Upper lobe of right lung (tissue), 1 donor: ENCODE results near the gene GPR158. TPM values are rescaled to one million over a fixed set of nuclear protein-coding genes. Genes with fewer than 3 reads are reported as not detected.

Source experiments
- ATAC-seq: fragments of 200-7000 bp; cut with Tn5 transposase; one replicate; pipeline ENCODE4 v1.9.1; 2020; ENCODE audit warnings: mild to moderate bottlenecking, moderate library complexity
- DNase-seq: peaks from one replicate; pipeline ENCODE4 v3.0.0-alpha.2; 2020
- H3K27ac ChIP-seq: fragments of 200-600 bp; one replicate; pipeline ENCODE4 v1.8.0; 2022
- H3K27me3 ChIP-seq: fragments of 200-600 bp; one replicate; pipeline ENCODE4 v1.8.0; 2022; ENCODE audit warnings: mild to moderate bottlenecking
- H3K36me3 ChIP-seq: fragments of 200-600 bp; one replicate; pipeline ENCODE4 v1.8.0; 2022
- H3K4me1 ChIP-seq: fragments of 200-600 bp; one replicate; pipeline ENCODE4 v1.8.0; 2022
- H3K4me3 ChIP-seq: fragments of 200-600 bp; one replicate; pipeline ENCODE4 v1.8.0; 2022; ENCODE audit warnings: mild to moderate bottlenecking
- H3K9me3 ChIP-seq: fragments of 200-600 bp; one replicate; pipeline ENCODE4 v1.8.0; 2022
- intact Hi-C: fragments of 100-400 bp; cut with DNase I; formaldehyde crosslinking; loops from one replicate; pipeline ENCODE4 v1.11.0; 2022
- total RNA-seq: library from RNA; stranded (reverse); fragmentation: NEBNext Ultra II Directional; extraction: Animal tissue kit (Norgen Biotek cat#: 25700); gene quantifications from one replicate; pipeline ENCODE4 v1.2.1, GENCODE V29; 2021
- TF ChIP-seq, protein P1 (sequence below): fragments of 200-600 bp; IDR thresholded peaks from one replicate; pipeline ENCODE4 v1.8.0; 2022; ENCODE audit warnings: antibody characterized with exemption
- donor health status: DM: no; HTN: yes; CAD: no; lungs with severe emphysema.

The GPR158 gene
- total RNA-seq, 1 donor from 2014 or later = not detected

GRCh38 chr10:25175527-25176420 lies 973 bp downstream of the GPR158 start:
- Histone ChIP-seq H3K27me3 (peaks cover 51% of the 10 kb centered on the region), H3K4me3 (peak overlapping the region; percentile 53), H3K27ac (no peak overlapping the region), H3K9me3 (no peaks in the 10 kb centered on the region), H3K4me1 (peaks cover 9% of the 10 kb centered on the region), H3K36me3 (no peaks in the 10 kb centered on the region)
- DNase-seq = peak; percentile 66
- TF ChIP-seq, protein P1, sequence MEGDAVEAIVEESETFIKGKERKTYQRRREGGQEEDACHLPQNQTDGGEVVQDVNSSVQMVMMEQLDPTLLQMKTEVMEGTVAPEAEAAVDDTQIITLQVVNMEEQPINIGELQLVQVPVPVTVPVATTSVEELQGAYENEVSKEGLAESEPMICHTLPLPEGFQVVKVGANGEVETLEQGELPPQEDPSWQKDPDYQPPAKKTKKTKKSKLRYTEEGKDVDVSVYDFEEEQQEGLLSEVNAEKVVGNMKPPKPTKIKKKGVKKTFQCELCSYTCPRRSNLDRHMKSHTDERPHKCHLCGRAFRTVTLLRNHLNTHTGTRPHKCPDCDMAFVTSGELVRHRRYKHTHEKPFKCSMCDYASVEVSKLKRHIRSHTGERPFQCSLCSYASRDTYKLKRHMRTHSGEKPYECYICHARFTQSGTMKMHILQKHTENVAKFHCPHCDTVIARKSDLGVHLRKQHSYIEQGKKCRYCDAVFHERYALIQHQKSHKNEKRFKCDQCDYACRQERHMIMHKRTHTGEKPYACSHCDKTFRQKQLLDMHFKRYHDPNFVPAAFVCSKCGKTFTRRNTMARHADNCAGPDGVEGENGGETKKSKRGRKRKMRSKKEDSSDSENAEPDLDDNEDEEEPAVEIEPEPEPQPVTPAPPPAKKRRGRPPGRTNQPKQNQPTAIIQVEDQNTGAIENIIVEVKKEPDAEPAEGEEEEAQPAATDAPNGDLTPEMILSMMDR = no peak
- intact Hi-C loops = no loop called here
- ATAC-seq = peak; percentile 45

DNA sequence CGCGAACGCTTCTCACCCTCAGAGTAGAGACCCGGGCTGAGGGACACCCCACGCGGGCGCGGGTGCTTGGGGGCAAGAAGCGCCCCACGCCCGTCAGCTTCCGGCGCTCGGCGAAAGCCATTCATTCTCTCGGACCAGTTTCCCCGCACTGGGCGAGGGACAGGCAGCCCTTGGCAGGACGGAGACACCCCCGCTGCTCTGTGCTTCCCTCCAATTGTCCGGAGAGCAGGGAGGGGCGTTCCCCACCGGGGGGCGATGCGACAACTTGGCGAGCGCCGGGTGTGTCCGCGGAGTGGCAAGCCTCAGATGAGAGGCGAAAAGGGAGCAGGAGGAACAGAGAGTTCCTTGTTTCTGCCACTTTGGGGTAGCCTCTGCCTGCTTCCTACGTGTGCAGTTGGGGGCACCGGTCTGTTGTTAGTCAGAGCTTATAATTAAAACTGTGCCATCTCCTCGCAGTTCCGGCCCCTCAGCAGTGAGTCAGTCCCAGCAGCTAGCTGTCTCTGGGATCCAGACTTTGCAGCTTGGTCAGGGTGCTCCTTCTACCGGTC lies 1.7 kb downstream of the GPR158 start:
- TF ChIP-seq, protein P1 = no peak
- H3K4me1 ChIP-seq = peaks cover 9% of the 10 kb centered on the region
- H3K9me3 ChIP-seq = no peaks in the 10 kb centered on the region
- H3K27me3 ChIP-seq = peaks cover 51% of the 10 kb centered on the region
- H3K4me3 ChIP-seq = no peak overlapping the region
- H3K27ac ChIP-seq = no peak overlapping the region
- no peaks in the 10 kb centered on the region for H3K36me3 ChIP-seq
- ATAC-seq = no peak
- DNase-seq = no peak
- intact Hi-C loops = no loop called here

- H3K36me3 ChIP-seq = no peaks in the 10 kb centered on the region
- intact Hi-C loops = no loop called here
- no peaks in the 10 kb centered on the region for H3K9me3 ChIP-seq
- H3K27ac ChIP-seq = no peak overlapping the region
- H3K27me3 ChIP-seq = peaks cover 51% of the 10 kb centered on the region
- H3K4me3 ChIP-seq = no peak overlapping the region
- H3K4me1 ChIP-seq = peaks cover 9% of the 10 kb centered on the region
- TF ChIP-seq, protein P1 = no peak
- DNase-seq (no peak), ATAC-seq (no peak)
Observed at GRCh38 chr10:25177093-25177753, 2.4 kb downstream of the GPR158 start.

GRCh38 chr10:25177754-25178135 lies 2.9 kb downstream of the GPR158 start:
- H3K27me3 ChIP-seq = peaks cover 51% of the 10 kb centered on the region
- ATAC-seq = no peak
- H3K9me3 ChIP-seq = no peaks in the 10 kb centered on the region
- no peak overlapping the region for H3K27ac ChIP-seq
- H3K4me3 ChIP-seq = no peak overlapping the region
- TF ChIP-seq, protein P1 = no peak
- H3K4me1 ChIP-seq = peaks cover 9% of the 10 kb centered on the region
- no peak for DNase-seq
- H3K36me3 ChIP-seq = no peaks in the 10 kb centered on the region
- intact Hi-C loops = no loop called here

DNA sequence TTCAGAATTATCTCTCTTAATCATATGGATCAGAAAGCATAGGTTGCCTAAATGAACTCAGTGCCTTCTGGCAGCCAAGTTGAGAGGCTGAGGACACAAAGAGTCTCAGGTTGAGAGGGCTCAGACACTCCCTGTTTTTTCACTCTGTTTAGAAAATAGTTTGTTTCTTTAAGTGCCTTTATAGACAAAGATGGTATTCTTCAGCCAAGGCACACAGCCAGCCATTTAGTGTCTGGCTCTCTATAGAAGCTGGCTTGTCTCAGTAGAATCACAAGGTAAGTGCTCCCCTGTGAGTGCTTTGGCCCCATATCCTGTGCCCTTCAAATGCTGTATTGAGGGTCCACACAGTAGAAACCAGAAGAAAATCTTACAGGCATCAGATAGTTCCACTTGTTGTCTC lies 3.6 kb downstream of the GPR158 start:
- H3K27me3 ChIP-seq = peaks cover 51% of the 10 kb centered on the region
- ATAC-seq (no peak), DNase-seq (no peak)
- H3K4me3 ChIP-seq = no peak overlapping the region
- no peaks in the 10 kb centered on the region for H3K9me3 ChIP-seq
- TF ChIP-seq, protein P1 = no peak
- no peak overlapping the region for H3K27ac ChIP-seq
- intact Hi-C loops = no loop called here
- H3K4me1 ChIP-seq = peaks cover 9% of the 10 kb centered on the region
- no peaks in the 10 kb centered on the region for H3K36me3 ChIP-seq
